Stimulated activated CD8-positive, alpha-beta memory T cell treated with anti-CD3 and anti-CD28 coated beads, Interleukin-7, amount 100 ng/mL, for 24 hours (primary cell): Measurements from ENCODE around the gene MGLL.

Experiments used
- DNase-seq: peaks from one replicate; pipeline ENCODE4 v3.0.0-alpha.2; 2020; ENCODE audit warnings: low read depth

Gene MGLL

DNA sequence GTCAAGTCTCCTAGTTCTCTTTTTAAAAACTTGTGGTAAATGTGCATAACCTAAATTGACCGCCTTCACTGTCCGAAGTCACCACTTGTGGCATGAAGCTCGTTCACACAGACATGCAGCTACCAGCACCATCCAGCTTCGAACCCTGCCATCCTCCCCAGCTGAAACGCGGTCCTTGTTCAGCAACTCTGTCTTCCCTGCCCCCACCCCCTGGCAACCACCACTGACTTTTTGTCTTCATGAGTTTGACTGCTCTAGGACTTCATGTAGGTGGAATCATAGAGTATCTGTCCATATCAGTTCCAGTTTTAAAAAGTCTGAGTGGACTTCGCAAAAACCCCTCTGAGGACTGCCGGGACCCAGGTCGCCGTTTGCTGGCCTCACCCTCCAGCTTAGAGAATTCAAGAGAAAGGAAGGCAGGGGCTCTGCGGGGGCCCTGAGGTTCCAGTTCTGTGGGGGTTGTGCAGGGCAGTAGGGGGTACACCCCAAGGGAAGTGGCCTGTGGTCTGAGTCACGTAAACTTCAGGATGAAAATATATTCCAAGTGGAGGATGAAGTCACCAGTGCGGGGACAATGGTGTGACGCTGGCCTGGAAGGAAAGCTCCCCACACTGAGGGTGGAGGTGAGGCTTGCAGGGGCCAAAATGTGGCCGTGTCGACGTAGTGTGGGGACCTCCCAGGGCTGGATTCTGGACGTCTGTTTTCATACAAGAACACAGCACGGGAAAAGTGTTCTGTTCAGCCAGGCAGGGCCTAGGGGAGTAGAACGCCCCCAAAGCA is 82.0 kb downstream of the MGLL start:
- no peak for DNase-seq

DNA sequence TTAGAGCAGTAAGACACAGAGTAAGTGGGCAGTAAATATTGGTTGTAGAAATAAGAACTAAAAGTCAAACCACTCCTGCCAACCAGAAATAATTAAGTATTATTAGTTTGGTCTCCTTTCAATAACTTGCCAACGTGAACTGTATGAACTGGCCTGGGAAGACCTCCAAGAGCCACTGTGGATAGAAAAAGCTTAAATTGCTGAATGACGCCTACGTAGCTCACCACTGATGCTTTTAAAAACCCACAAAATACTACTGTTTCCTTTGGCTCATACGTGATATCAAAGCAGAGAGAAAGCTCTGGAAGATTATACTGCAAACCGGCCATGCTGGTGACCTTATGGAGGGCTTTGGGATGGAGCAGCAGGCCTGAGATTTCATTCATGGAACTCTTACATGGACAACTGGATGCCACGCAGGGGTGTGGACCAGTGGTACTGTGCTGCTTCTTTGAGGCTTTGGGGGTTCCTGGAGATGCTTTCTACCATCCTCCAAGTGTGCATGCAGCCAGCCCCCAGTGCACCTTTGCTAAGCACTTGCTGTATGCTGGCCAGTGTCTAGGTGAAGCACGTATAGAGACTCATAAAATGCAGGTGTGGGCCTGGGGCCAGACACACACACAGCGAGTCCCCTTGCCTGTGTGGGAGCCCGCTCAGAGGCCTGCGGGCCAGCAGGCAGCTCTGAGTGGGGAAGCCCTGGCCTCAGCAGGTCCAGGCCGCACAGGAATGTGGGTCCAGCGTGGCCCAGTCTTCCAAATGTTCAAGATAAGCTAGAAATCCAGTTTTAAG is 82.8 kb downstream of the MGLL start:
- DNase-seq, result no peak

DNA sequence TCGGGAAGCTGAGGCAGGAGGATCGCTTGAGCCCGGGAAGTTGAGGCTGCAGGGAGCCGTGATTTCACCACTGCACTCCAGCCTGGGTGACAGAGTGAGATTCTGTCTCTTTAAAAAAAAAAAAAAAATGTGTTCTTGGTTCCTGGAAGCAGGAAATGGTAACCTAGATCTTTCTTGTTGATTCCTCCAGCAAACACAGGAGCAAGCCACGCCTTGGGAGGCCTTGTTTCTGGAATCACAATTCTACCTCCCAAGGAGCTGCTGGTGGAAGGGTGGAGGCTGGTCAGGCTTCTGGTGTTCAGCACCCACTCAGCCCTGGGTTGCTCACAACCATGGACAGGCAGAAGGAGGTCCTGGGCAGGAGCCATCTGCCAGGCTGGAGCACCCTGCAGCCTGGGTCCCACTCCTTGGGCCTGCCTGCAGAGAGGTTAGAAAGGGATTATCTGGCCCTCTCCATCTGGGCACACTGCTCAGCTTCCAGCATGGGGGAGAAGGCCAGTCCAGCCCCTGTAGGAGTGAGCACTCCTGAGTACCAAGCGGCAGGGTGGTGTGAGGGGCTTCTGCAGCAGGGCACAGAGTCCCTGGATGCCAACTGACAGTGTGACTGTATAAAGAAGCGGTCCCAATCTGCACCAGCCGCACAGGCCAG is 84.0 kb downstream of the MGLL start:
- DNase-seq, result no peak

DNA sequence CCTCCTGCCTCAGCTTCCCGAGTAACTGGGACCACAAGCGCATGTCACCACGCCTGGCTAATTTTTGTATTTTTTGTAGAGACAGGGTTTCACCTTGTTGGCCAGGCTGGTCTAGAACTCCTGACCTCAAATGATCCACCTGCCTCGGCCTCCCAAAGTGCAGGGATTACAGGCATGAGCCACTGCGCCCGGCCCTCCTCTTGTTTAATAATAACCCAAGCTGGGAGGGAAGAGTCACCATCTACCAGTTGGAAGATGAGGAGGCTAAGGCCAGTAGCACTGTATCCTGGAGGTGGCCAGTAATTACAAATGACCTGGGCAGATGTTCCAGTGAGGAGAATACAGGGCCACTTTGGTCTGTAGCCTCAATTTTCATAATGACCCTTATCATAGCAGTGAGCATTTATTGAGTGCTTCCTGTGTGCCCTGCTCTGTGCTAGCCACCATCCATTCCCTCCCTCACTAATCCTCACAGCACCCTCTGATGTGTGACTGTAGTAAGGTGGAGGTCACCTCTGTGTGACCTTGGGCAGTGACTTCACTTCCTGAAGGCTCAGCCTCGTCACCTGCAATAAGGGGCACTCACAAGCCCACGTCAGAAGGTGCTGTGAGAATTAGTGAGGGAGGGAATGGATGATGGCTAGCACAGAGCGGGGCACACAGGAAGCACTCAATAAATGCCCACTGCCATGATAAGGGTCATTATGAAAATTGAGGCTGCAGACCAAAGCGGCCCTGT is 85.3 kb downstream of the MGLL start:
- no peak for DNase-seq

DNA sequence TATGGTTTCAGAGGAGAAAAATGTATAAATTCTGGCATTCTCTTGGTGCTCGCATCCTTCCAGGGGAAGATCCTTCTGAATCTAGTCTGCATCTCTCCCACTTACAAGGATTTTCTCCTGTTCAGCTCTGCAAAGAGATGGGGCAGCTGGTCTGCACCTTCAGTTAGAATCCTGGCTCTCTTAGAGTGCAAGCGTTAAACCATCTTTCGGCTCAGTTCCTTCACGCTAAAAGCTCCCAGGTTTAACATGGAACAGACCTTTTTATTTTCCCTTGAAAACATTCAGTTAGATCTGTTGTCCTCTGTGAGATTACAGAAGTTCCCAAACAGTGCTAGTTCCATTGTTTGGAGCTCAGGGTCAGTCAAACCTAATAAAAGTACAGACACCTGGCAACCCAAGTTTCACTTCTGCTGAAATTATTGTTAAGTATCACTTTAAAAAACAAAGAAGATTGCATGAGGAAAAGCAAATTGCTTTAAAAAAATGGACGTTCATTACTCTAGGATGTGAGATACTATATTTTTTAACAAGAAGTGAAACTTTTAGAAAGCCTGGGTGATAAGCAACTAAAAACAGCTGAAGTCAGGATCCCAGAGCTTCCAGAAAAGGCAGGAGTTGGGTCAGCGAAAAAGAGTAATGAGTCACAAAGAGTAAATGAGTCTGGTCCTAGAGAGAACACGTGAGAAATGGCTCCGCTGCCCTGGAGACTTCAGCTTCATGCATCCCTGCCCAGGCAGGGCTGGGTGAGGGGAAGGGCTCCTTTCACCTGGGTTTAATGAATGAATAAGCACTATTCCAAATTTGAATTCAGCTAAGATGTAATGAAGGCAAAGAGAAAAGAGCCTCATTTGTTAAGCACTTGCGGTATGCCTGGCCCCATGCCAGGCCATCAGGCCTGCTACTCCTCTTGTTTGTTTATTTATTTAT is 86.3 kb downstream of the MGLL start:
- DNase-seq, result no peak

DNA sequence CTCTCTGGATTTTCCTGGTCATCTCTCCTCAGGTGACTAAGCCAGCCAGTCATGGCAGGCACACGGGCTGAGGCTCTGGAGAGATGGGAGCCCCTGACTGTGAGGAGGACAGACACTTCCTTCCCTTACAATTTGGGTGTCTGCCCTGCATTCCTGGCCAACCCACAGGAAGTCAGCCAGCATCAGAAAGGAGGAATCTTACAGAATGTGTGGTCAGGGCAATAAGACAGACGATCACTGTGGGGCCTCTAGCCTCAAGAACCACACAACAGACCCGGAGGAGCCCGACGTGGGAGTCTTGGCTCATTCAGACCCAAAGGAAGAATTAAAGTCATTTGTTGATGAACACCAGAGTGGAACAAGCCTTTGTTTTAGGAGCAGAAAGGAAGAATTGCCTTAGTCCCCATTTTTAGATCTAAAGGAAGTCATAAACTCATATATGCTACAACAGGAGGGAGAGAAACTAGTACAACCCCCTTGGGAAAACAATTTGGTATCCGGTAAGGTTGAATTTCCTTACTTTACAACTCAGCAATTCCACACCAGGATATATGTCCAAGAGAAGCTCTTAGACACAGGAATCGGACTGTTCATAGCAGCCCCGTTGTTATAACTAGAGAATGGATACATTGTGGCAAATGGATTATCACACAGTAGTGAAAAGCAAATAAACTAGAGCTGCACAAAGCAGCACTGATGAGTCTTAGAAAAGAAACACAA is 87.4 kb downstream of the MGLL start:
- DNase-seq, result no peak

DNA sequence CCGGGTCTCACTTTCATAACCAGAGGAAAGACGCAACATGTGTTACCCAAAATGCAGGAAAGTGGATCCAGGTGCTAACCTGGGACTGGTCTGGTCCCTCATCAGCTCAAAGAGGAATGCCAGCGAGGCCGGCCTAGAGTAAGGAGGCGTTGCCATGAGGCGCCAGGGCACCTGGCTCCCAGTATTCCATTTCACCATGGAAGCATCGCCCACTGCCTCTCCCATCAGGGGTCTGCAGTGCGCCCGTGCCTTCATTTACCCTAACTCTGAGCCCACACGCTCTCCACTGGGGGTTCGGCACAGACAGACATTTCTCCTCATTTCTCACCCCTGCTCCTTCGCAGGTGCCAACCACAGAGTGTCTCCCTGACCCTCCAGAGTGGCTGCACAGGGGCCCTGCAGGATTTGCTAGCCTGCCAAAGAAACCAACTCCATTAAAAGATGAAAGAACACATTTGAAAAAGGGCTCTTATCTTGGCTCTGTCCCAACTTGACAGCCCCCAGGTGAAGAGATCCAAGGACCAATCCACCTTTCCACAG is 88.1 kb downstream of the MGLL start:
- DNase-seq, result no peak

DNA sequence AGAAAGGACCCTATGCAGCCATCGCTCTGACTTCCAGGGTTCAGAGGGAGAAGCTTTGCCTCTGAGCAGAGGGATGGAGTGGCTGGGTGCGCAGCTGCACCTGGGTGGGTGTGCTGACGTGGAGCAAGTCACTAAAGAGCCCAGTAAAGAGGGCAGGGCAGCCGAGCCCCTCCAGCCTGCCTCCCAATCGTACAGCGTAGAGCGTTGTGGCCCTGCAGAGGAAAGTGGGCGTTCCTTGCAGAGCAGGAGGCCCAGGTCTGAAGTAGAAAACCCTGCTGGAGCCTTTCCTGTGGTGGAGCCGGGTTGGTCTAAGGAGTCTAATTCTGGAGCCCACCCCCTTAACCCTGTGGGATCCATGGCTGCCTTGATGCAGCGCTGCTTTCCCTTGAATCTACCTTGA is 88.5 kb downstream of the MGLL start:
- no peak for DNase-seq

DNA sequence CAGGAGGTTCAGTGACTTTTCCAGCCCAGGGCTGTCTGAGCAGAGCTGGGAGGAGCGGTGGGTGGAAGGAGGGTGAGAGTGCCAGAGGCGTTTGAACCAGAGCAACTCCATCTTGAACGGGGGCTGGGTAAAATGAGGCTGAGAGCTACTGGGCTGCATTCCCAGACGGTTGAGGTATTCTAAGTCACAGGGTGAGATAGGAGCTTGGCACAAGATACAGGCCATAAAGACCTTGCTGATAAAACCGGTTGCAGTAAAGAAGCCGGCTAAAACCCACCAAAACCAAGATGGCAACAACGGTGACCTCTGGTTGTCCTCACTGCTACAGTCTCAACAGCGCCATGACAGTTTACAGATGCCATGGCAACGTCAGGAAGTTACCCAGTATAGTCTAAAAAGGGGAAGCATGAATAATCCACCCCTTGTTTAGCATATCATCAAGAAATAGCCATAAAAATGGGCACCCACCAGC is 89.4 kb downstream of the MGLL start:
- DNase-seq, result no peak

DNA sequence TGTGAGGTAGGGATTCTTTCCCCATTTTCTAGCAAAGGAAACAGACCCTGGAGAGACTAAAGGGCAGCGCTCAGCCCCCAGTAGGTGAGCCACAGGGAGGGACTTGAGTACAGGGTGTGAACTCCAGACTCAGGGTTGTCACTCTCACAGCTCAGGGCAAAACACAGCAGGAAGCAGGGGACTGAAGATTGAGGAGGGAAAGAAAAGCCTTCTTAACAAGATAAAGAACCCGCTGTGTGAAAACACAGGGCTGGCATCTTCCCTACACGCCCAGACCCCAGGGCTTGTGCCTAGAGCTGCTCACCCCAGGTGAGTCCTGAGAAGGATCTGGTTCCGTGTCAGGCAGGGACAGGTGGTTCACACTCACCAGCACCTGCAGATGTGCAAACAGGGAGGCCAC is 90.0 kb downstream of the MGLL start:
- no peak for DNase-seq

DNA sequence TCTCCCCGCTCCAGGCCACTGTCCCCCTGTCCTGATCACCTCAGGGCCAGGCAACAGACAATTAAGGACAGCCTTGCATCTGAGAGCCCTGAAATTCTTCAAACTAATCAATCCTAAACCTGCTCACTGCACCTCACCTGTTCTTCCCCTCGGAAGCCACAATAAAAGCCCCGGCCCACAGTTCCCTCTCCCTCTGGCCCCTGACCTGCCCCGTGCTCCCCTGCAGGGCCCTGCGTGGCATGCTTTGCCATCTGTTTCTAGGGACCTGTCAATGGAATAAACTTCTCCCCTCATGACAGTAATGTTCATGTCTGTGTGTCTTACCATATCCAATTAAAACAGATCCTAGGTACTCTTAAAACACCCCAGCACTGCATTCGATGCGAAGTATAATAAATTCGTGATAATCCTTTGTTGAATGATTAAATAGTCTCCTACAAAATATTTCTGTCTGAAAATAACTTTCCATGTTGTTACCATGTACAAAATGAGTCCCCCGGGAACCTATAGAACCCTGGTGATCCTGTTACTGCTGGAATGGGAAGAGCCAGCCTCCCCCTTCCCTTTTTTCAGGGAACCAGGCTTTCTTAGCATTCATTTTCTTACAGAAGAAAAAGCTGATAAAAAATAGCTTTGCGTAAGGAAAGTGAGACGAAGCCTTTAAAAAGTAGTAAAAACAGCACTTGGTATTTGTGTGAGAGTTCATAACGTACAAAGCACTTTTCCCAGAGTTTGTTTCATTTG is 90.6 kb downstream of the MGLL start:
- no peak for DNase-seq

DNA sequence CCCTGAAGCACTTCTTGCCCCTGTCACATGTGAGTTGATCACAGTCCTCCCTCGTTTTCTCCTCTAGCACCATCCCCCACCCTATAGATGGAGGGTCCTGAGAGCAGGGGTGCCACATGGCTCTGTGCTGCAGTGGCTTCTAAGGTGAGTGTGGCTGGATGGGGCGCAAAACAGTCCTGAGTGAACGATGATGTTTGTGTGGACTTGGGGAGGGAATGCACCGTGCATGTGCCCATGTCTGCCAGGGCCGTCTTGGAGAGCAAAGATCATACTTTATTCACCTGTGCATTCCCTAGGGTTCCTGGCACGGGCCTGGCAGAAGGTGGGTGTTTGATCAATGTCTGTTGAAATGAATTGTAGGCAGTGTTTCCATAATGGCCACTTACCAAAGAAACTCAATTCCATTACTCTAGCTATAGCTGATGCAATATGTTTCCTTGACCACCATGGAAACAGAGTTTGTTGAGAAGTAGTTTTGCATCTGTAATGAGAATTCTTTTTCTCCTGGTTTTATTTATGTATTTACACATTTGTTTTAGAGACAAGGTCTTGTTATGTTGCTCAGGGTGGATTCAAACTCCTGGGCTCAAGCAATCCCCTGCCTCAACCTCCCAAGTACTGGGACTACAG is 91.5 kb downstream of the MGLL start:
- no peak for DNase-seq

DNA sequence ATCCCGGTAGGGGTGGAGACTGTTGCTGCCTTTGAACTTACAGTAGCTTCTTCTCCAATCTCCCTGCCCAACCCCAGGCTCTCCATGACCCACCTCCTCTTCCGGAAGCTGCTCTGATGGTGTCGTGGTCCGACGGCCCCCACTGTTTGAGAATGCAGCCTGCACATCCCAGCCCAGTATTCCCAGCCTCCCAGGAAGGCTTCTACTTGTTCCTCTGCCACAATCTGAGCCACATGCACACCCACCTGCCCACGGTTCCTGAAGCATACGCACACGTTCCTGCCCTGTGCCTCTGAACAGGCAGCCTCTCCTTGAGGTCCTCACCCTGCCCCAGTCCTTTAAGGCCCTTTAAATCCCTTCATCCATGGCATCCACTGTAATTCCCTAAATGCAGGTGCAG is 92.1 kb downstream of the MGLL start:
- no peak for DNase-seq

DNA sequence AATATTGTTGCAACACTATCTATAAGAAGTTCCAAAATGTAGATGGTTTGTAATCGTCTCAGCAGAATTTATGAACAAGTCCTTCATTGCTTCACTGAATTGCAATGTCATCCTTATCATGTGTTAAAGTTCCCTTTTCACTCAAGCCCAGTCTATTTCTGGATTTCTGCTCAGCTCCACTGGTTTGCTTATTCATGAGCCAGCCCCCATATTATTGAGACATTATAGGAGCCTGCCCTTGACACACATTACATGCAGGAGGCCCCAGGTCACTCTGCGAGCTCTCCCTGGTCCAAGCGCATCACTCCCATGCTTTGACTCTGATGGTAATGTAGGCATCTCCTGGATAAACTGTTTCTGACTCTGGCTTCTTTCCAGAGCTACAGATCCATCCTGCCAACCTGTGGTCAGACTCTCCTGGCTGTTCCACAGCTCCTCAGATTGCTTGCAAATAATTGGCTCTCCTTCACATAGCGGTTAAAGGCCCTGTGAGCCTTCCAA is 92.7 kb downstream of the MGLL start:
- DNase-seq, result no peak

DNA sequence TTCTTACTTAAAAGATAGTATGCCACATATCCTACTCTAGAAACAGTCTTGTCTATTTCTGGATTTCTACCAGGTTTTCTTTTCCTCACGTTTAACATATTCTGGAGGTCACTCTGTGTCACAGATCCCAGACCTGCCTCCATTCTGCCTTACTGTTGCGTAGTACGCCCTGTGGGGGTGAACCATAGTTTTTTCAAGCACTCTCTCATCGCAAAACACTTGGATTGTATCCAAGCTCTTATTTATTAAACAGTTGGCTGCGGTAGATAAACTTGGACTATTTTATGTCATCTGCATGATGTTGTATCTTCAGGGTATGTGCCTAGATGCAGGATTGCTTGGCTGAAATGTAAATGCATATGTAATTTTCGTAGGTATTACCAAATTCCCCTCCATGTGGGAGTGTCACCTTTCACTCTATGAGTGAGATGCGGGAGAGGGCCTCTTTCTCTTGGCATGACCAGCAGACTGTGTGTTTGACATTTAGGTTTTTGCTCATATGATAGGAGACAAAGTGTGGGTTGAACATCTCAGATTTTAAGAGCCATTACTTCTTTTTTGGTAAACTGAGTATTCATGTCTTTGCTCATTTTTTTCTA is 93.8 kb downstream of the MGLL start:
- no peak for DNase-seq

DNA sequence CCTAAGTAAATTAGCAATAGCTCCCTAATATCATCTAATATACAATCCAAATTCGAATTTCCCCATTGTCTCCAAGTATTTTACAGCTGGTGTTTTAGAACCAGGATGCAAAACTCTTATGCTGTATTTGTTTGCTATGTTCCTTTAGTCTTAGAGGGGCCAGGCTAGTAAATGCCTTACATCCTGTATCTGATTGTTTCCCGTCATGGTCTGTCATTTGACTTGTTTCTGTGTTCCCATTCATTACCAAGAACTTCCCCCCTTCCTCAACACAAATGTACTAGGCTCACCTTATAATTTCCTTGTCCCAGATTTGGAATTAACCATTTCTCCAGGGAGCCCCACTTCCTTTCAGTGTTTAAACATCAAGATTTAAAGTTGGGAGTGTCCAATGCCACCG is 95.4 kb downstream of the MGLL start:
- DNase-seq, result no peak

DNA sequence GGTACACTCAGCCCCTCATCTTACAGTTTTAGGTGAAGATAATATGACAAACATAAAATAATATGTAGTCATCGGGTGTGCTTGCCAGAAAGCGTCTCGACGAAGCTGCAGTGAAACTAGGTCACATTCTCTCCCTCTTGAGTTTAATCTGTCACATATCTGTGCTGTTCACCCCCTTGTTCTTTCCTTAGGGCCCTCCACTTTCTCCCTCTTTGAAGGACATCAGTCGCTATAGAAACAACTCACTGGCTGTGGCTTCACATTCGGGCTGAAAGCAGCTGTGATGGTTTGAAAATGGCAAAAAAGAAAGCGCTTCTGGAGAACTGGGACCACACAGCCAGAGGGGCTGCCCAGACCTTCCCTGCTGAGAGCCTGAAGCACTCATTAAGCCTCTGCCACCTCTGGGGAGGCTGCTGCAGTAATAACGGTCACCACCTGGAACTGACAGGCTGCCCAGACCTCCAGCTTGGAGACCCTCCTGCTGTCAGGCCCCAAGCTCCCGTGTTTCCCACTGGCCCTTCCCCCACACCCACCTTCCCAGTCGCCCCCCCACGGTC is 99.2 kb downstream of the MGLL start:
- no peak for DNase-seq
